Ureter (tissue), 1 donor: ENCODE results near the gene TSPAN11. TPM values are rescaled to one million over a fixed set of nuclear protein-coding genes. Genes with fewer than 3 reads are reported as not detected.

Source experiments
- DNase-seq: peaks from one replicate; pipeline ENCODE4 v3.0.0-alpha.2; 2020; ENCODE audit warnings: low spot score
- total RNA-seq: library from RNA; stranded (reverse); gene quantifications from one replicate; pipeline ENCODE4 v1.2.4, GENCODE V29; 2023
- donor health status: DM: yes; HTN: yes; CAD: no.

The TSPAN11 gene
- total RNA-seq, 1 donor from 2014 or later, result 3.4 TPM

DNA sequence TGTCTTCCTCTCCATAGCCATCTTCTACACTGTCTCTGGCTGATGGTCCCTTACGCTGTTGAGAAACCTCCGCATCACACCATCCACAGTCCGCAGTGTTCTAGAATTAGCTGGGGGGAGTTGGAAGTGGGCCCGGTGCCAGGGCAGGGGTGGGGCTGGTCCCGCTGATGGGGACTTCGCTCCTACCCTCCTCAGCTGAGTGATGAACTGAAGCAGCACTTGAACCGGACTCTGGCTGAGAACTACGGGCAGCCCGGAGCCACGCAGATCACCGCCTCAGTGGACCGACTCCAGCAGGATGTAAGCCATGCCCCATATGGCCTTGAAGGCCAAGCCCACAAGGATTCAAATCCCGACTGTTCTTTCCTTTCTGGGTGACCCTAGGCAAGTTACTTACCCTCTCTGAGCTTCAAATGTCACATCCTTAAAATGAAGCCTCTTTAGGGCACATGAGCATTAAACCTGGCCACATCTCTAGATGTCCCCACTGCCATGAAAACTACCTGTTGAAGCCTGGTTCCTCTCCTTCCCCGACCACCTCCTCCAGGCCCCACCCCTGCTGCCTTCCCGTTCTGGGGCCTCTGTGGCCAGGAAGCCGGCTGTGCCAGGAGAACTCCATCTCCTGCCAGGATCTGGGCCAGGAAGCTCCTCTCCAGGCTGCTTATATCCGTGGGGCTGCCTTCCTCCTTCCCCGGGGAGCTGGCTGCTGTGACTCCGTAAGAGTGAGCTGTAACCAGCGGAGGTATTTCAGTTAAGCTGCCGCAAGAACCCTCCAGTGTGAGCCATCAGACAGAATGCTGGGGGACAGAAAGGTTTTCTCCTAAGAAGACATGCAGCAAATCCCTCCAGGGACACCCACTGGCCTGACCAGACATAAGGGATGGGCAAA is 53.1 kb downstream of the TSPAN11 start:
- no peak for DNase-seq

DNA sequence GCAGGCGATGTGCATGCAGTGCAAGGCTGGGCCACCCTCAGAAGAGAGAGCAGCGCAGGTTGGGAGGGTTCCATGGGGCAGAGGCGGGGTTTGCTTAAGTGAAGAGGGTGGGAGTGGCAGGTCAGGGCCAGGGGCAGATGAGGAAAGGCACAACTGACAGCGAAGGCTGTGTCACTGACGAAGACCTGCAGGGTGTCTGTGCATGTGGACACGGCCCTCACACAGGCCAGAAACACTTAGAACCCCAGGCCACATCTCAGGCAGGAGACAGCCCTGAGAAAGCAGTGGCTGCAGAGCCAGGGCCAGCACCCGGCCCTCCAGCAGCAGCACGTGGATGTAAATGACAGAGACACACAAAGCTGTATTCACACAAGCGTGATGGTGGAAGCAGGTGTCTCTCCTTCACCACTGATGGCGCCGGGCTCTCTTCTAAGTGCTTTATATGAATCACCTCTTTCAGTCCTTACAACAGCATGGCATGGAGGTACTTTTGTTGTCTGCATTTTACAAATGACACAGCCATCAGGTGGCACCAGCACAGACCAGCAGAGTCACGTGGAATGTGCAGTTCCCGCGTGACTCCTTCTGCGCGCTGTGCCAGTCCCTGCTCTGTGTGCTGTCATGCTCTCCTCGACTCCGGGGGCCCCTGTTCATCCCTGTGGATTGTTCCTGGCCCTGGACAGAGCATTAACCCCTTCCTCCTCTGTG is 54.6 kb downstream of the TSPAN11 start:
- no peak for DNase-seq

DNA sequence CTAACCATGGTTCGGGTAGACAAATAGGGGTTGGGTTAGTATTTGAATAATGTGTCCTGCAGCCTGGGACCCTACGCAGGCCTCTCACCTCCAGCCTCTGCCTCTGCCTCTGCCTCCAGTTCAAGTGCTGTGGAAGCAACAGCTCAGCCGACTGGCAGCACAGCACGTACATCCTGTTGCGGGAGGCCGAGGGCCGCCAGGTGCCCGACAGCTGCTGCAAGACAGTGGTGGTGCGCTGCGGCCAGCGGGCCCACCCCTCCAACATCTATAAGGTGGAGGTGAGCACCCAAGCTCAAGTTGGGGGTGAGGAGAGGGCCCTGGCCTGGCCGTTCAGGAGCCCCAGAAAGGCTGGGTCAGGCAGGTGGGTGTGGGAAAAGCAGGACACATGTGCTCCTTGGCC is 55.9 kb downstream of the TSPAN11 start:
- no peak for DNase-seq

DNA sequence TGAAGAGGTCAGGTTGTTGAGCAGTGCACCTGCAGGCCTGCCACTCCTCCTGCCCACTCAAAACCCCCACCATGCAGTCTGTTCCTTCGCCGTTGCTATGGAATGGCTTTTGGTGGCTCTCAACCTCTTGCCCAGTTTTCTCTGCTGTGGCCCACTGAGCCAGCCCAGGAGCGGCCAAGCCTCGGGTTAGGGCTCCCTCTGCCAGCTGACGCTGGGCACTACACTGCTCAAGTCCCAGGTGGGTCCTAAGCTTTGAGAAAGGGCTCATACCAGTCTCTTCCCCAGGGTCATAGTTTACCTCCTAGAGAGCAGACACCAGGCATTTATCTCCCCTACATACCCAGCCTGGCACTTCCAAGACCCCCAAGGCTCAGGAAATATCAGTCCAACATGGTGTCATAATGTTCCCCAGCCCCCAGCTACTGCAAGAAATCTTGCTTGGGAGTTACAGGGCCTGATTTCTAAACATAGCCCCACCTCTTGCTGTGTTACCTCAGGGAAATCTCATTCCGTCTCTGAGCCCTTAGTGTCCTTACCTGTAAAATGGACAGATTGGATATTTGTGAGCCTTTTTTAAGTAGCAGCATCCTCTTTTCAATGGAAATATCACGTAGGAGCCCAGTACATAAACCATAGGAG is 59.4 kb downstream of the TSPAN11 start:
- DNase-seq, result peak; percentile 58

DNA sequence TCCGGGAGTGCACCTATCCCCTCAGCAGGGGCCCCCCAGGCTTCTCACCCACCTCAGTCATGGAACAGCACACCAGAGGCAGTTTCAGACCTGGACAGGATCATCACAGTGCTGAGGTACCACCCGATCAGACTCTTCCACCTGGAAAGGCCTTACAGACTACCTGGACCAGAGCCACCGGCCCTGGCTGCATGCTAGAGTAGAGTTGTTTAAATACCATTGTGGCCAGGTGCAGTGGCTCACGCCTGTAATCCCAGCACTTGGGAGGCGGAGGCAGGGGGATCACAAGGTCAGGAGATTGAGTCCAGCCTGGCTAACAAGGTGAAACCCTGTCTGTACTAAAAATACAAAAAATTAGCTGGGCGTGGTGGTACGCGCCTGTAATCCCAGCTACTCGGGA is 61.5 kb downstream of the TSPAN11 start:
- DNase-seq, result no peak

DNA sequence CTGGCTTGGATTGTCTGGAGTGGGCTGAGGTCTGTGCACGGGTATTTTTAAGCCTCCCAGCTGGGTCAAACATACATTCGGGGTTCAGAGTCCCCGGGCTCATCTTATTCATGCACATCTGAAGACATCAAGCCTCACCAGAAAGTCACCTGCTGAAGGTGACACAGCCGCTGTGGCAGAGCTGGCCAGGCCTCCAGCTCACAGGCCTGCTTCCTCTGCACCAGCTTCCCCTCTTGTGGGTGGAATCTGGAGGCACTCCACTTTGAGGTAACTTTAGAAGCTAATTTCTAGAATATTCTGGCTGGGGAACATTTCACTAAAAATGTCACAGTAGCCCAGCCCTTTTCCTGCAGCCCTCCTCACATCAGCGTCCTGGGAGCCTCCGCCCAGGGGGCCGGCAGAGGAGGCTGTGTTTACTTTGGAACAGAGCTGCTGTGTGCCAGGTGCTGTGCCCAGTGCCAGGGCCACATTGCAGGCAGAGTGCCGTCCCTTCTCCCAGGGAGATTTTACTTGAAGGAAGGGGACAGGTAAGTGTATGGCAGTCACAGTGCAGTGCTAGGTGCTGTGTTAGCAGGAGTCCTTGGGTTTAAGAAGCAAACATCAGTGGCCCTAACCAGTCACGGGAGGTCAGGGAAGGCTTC is 62.2 kb downstream of the TSPAN11 start:
- no peak for DNase-seq

DNA sequence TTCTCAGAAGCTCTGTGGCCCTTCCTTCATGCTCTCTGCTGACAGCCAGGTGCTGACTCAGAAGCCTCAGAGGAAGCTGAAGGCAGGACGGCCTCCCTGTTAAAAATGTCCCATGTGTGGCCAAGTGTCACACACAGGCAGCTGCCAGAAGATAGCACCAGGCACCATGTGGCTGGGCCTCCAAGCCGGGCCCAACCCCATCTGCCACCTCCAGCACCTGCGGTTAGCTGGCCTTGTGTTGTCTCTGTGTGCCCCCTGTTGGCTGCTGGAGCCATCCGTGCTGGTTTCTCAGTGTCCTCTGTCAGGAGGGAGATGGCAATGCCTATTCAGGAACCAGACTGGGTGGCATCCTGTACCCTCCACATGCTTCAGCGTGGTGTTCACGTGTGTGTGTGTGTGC is 63.2 kb downstream of the TSPAN11 start:
- no peak for DNase-seq

DNA sequence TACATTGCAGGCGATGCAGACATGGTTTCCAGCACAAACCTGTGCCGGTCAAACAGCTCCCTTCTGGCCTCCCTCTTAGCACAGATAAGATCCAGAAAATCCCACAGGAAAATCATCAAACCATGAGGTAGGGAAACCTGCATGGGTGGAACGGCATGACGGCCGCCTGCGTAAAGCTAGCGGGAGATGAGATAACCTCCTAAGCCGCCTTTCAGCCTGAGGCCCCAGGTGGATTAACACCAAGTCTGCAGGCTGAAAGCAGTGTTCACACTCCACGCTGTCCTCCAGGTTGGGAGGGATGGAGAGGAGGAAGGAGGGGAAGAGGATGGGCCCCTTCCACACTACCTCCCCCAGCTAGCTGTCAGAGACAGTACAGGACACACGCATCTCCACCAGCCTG is 63.8 kb downstream of the TSPAN11 start:
- DNase-seq, result no peak

DNA sequence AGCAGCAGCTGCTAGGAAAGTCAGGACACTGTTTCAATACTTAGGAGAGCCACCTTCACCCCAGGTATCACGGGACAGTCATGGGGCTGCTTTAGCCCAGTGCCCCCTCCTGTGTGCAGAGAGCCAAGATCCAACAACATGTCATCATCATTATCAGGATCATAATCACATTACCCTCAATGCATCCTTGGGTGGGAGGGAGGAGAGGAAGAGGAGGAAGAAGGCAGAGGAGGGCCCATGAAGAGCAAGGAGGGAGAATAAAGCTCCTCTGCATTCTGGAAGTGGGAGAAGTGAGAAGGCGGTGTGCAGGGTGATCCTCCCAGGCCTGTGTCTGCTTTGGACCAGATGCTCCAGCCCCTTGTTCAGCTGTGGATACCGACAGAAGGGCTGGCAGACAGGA is 64.2 kb downstream of the TSPAN11 start:
- DNase-seq, result no peak

DNA sequence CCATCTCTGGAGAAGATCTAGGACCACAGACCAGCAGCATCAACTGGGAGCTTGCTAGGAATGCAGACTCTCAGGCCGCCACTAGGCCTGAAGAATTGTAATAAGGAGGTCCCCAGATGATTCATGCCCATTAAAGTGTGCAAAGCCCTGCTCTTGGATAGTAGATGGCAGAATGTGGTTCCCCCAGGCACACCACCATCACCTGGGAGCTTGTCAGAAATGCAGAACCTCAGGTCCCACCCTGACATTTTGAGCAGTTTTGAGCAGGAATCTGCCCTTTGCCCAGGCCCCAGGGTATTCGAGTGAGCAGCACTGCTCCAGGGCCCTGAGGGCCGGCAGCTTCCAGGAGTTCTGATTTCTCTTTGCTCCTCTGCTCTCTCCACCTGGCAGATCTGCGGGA is 64.9 kb downstream of the TSPAN11 start:
- no peak for DNase-seq

DNA sequence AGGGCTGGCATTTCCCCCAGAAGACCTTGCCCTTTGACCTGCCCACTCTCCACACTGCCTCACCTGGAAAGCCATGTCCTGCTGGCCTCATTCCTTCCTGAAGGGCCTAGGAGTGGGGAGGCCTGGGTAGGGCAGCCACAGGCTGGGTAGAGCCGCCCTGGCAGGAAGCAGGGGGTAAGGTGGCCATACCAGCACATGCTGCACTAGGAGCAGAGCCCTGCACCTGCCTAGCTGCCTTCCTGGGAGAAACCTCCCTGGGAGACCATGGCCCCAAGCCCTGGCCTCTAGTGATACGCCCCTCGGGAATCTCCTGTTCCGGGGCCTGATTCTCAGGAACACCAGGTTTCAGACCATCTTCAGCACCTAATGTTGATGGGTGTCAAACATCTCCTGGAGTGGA is 65.8 kb downstream of the TSPAN11 start:
- DNase-seq, result no peak

DNA sequence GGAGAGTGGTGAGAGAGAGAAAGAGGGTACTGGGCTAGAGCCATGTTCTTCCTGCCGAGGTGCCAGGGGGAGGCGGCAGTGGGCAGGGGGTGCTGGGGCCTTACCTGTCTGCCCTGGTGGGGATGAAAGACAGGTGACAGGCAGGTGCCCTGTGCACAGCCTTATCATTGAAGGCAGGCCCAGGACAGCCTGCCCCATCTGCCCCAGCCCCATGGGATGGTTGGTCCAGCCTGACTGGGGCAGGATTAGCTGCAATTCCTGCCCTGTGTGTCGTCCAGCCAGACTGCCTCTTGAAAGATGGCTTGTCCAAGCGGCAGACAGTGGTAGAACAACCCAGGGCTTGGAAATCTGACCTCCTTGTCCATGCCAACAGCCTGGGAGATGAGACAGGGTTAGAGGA is 67.2 kb downstream of the TSPAN11 start:
- no peak for DNase-seq

DNA sequence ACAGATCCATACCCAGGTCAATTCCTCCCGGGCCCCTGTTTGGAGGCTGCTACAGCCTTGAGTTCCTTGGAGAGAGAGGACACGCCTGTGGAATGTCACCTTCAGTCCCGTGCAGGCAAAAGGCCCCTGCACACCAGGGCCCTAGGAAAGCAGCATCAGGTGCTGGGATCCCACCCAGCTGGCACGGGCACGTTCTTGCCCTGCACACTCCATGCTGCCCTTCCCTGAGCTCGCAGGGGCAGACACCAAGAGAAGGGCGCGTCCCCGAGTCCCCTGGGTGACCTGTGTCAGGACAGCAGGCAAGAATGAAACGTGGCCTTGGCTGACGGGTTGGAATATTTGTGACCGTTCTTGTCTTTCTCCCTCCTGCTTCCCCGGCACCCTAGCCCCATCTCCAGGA is 67.7 kb downstream of the TSPAN11 start:
- DNase-seq, result no peak

DNA sequence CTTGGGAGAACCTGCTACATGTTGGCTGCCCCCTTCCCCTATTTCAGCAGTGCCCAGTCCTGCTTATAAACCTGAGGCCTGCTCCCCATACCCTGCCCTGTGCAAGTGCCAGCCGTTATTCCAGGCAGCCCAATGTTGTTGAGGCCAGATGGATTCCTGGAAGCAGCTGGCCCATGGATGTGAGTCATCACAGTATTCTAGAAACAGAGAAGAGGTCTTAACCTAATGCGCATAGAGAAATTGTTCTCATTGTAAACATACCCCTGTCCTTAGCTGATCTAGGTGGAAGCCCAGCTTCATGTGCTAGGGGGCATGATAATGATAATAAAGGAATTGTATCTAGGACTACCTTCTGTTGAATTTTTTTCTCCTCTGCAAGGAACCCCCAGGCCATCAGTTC is 69.7 kb downstream of the TSPAN11 start:
- no peak for DNase-seq

DNA sequence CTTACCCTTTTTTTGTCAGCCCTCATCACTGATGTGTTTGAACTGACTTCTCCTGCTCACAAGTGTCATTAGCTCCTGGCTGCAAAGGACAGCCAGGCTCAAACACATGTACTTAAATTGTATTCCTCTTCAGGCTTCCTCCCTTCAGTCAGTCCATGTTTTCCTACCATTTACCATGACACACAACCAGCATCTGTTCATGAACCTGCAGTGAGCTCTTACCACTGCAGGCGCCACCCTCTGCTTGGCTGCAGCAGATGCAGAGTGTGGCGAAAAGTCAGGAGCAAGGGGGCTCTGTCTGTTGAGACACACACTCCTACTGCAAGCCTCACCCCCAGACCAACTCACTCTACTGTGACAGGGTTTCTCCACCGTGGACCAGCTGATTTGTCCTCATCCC is 70.2 kb downstream of the TSPAN11 start:
- DNase-seq, result no peak

DNA sequence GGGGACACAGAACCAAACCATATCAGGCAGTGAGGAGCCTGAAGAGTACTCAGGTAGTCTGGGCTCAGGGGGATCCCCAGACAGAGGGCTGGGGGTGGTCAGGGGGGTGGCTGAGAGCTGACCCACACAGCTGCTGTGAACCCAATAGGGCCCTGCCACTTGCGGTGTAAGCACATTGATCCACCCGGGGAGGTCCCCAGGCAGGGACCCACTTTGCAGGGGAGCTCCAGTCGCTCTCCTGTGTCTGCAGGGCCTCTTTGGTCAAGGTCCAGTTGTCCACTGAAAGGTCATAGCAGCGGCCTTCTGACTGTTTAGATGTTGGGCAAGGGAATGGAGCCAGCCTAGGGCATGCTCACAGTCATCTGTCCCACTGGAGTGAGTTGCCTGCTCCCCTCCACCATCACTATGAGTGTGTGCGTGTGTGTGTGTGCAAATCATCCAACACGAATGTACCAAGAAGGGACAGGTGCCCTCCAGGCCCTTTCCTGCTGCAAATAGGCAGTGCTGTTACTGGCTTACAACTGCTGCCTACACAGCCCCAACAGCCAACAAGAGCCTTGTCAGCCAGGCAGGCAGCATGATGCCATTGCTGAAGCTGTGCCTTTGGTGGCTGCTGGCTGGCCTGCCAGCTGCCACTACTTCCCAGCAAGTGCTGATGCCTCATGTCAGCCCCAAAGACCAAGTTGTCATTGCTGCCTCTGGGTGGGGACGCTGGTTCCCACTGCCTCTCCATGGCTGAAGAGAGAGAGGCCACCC is 71.3 kb downstream of the TSPAN11 start:
- DNase-seq, result no peak

DNA sequence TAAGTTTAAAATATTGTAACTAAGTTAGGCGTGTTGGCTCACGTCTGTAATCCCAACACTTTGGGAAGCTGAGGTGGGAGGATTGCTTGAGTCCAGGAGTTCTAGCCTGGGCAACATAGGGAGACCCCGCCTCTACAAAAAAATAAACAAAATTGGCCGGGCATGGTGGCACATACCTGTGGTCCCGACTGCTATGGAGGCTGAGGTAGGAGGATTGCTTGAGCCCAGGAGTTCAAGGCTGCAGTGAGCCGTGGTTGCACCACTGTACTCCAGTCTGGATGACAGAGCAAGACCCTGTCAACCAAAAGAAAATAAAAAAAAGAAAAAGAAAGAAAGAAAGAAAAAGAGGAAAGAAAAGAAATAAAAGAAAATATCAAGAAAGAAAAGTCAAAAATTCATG is 72.5 kb downstream of the TSPAN11 start:
- DNase-seq, result no peak

DNA sequence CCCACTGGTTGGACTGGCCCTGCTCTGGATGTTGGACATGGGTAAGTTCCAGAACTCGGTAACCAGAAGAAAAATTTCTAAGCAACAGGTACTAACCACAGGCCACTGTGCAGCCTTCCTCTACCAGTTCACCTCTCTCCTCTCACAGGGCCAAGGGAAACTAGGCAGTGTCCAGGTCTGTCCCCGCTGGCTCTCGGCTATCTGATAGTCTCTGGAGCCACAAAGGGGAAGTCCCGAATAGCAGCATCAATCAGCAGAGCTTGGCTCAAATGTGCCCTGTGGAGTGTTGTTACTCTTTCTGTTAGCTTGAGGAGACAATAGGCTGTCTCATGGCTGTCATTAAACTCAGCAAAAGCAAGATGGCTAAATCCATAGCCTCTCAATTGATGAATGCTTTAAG is 73.2 kb downstream of the TSPAN11 start:
- no peak for DNase-seq

DNA sequence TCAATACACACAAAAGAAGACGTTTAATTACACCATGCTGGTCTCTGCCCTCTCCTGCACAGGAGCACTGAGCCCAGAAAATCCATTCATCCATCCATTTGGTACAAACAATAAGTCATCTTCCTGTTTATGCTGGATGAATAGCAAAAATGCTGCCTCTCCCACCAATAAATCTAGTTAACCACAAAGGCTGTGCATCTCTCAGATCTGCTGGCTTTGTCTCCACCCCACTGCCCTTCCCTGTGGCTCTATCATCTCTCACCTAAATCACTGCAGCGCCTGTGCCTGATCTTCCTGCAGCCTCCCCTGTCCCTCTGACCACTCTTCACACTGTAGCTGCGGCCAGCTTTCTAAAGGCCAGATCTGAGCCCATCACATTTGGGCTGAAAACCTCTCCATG is 74.2 kb downstream of the TSPAN11 start:
- no peak for DNase-seq

DNA sequence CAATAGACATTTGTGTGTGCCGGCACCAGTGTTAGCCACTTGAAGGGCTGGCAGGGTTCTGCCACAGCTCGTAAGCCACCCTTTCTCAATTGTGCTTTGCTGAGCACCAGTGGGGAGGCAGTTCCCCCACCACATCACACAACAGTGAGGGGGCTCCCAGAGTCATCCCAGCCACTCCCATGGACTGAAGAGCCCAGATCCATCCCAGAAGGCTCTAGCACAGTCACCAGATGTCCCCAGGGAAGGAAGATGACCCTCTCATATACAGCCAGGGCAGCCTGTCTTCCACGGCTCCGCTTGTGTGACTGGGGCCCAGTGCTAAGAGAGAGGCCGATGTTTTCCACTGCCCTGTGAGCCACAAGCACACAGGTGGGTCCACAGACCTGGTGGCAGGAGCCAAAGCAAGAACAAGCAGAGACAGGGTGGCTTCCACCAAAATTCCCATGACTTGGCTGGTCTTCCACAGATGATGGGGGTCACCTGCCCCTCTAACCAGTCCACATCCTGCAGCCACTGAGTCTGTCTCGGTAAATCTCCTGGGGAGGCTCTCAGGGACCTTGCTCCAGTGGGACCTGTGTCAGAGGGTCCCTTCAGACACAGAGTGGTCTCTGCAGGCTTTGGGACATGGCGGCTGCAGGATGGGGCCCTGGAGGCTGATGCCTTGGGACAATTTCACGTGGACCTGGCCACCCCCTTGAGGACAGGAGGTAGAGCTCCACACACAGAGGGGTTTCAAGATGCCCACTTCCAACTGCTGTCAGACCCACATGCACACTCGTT is 75.2 kb downstream of the TSPAN11 start:
- DNase-seq, result no peak

DNA sequence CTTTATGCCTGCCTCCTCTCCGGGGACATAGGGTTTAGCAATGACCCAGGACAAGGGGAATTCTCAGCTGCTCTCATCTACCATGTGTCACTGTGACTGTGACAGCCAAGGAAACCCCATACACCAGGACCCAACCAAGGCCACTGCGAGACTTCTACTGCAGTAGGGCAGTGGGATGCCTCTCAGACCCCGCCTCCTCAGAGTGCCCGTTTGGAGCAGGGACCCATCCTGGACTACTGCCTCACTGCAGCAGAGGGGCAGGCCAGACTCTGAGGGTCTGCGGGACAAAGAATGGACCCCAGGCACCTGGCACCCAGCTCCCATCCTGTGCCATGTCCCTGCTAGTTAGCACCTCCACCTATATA is 75.8 kb downstream of the TSPAN11 start:
- no peak for DNase-seq
